ENCODE data around the gene EMILIN1. TPM values are rescaled to one million over a fixed set of nuclear protein-coding genes. Genes with fewer than 3 reads are reported as not detected.

EMILIN1 gene
- total RNA-seq, 1 experiment from 2014 or later, result 5.1 TPM

GRCh38 chr2:27091746-27092695 lies 13.6 kb downstream of the EMILIN1 start:
- peak; percentile 53 for DNase-seq
- Histone ChIP-seq H3K36me3 (replicated peaks; ENCODE audit: control insufficient read depth, insufficient read depth, low read length) (no peaks in the 10 kb centered on the region), H3K27me3 (ENCODE audit: control insufficient read depth, insufficient read depth, low read length) (peaks cover 6% of the 10 kb centered on the region), H3K4me3 (ENCODE audit: insufficient read depth, low read depth, low read length) (no peak overlapping the region)

- H3K36me3 ChIP-seq (replicated peaks; ENCODE audit: control insufficient read depth, insufficient read depth, low read length), result no peaks in the 10 kb centered on the region
- H3K4me3 ChIP-seq (ENCODE audit: insufficient read depth, low read depth, low read length), result no peak overlapping the region
- H3K27me3 ChIP-seq (ENCODE audit: control insufficient read depth, insufficient read depth, low read length), result no peaks in the 10 kb centered on the region; the same call in 1 of the 2 replicates
- DNase-seq, result peak; percentile 43
Measured at GRCh38 chr2:27092696-27093429, 14.4 kb downstream of the EMILIN1 start.

GRCh38 chr2:27093430-27094352 lies 15.3 kb downstream of the EMILIN1 start:
- Histone ChIP-seq H3K4me3 (ENCODE audit: insufficient read depth, low read depth, low read length) (no peak overlapping the region), H3K36me3 (replicated peaks; ENCODE audit: control insufficient read depth, insufficient read depth, low read length) (no peaks in the 10 kb centered on the region), H3K27me3 (ENCODE audit: control insufficient read depth, insufficient read depth, low read length) (no peaks in the 10 kb centered on the region; the same call in 1 of the 2 replicates)
- DNase-seq, result peak; percentile 31

- no peaks in the 10 kb centered on the region for H3K36me3 ChIP-seq (replicated peaks; ENCODE audit: control insufficient read depth, insufficient read depth, low read length)
- no peak overlapping the region for H3K4me3 ChIP-seq (ENCODE audit: insufficient read depth, low read depth, low read length)
- DNase-seq, result peak; percentile 45
- no peaks in the 10 kb centered on the region; the same call in 1 of the 2 replicates for H3K27me3 ChIP-seq (ENCODE audit: control insufficient read depth, insufficient read depth, low read length)
Measured at GRCh38 chr2:27094353-27094984, 16.1 kb downstream of the EMILIN1 start.

- Histone ChIP-seq H3K27me3 (ENCODE audit: control insufficient read depth, insufficient read depth, low read length) (no peaks in the 10 kb centered on the region), H3K36me3 (replicated peaks; ENCODE audit: control insufficient read depth, insufficient read depth, low read length) (no peaks in the 10 kb centered on the region), H3K4me3 (ENCODE audit: insufficient read depth, low read depth, low read length) (no peak overlapping the region)
- no peak for DNase-seq
Measured at GRCh38 chr2:27095427-27095744, 17.0 kb downstream of the EMILIN1 start.

GRCh38 chr2:27095745-27096651 lies 17.6 kb downstream of the EMILIN1 start:
- Histone ChIP-seq H3K27me3 (ENCODE audit: control insufficient read depth, insufficient read depth, low read length) (no peaks in the 10 kb centered on the region), H3K36me3 (replicated peaks; ENCODE audit: control insufficient read depth, insufficient read depth, low read length) (no peaks in the 10 kb centered on the region), H3K4me3 (ENCODE audit: insufficient read depth, low read depth, low read length) (peak overlapping the region; percentile 25; the same call in 1 of the 2 replicates)
- DNase-seq, result peak; percentile 92

- no peak for DNase-seq
- Histone ChIP-seq H3K27me3 (ENCODE audit: control insufficient read depth, insufficient read depth, low read length) (no peaks in the 10 kb centered on the region), H3K4me3 (ENCODE audit: insufficient read depth, low read depth, low read length) (no peak overlapping the region), H3K36me3 (replicated peaks; ENCODE audit: control insufficient read depth, insufficient read depth, low read length) (no peaks in the 10 kb centered on the region)
Measured at GRCh38 chr2:27096748-27097297, 18.4 kb downstream of the EMILIN1 start.

GRCh38 chr2:27097341-27097740 lies 18.9 kb downstream of the EMILIN1 start:
- no peak overlapping the region for H3K4me3 ChIP-seq (ENCODE audit: insufficient read depth, low read depth, low read length)
- H3K27me3 ChIP-seq (ENCODE audit: control insufficient read depth, insufficient read depth, low read length), result no peaks in the 10 kb centered on the region
- DNase-seq, result no peak
- no peaks in the 10 kb centered on the region for H3K36me3 ChIP-seq (replicated peaks; ENCODE audit: control insufficient read depth, insufficient read depth, low read length)

GRCh38 chr2:27099334-27099955 lies 21.0 kb downstream of the EMILIN1 start:
- Histone ChIP-seq H3K36me3 (replicated peaks; ENCODE audit: control insufficient read depth, insufficient read depth, low read length) (no peaks in the 10 kb centered on the region), H3K4me3 (ENCODE audit: insufficient read depth, low read depth, low read length) (no peak overlapping the region), H3K27me3 (ENCODE audit: control insufficient read depth, insufficient read depth, low read length) (no peaks in the 10 kb centered on the region)
- peak; percentile 52 for DNase-seq

- DNase-seq, result peak; percentile 53
- H3K27me3 ChIP-seq (ENCODE audit: control insufficient read depth, insufficient read depth, low read length), result no peaks in the 10 kb centered on the region
- H3K4me3 ChIP-seq (ENCODE audit: insufficient read depth, low read depth, low read length), result no peak overlapping the region
- no peaks in the 10 kb centered on the region for H3K36me3 ChIP-seq (replicated peaks; ENCODE audit: control insufficient read depth, insufficient read depth, low read length)
Measured at GRCh38 chr2:27100036-27100435, 21.6 kb downstream of the EMILIN1 start.

- Histone ChIP-seq H3K27me3 (ENCODE audit: control insufficient read depth, insufficient read depth, low read length) (no peaks in the 10 kb centered on the region), H3K4me3 (ENCODE audit: insufficient read depth, low read depth, low read length) (no peak overlapping the region), H3K36me3 (replicated peaks; ENCODE audit: control insufficient read depth, insufficient read depth, low read length) (no peaks in the 10 kb centered on the region)
- DNase-seq, result peak; percentile 48
Measured at GRCh38 chr2:27102329-27102728, 23.9 kb downstream of the EMILIN1 start.

GRCh38 chr2:27105981-27106380 lies 27.6 kb downstream of the EMILIN1 start:
- no peak for DNase-seq
- Histone ChIP-seq H3K36me3 (replicated peaks; ENCODE audit: control insufficient read depth, insufficient read depth, low read length) (no peaks in the 10 kb centered on the region), H3K27me3 (ENCODE audit: control insufficient read depth, insufficient read depth, low read length) (no peaks in the 10 kb centered on the region), H3K4me3 (ENCODE audit: insufficient read depth, low read depth, low read length) (no peak overlapping the region)
